RWPE1 (cell line): ENCODE results near the gene RIIAD1.

ENCODE experiments used
- CTCF ChIA-PET: fragments of 350-600 bp; sonication (Branson Sonifier 250); formaldehyde crosslinking; extraction: SDS; loops from one replicate; lab custom pipeline; 2021; lab: Yijun Ruan, JAX
- POLR2A ChIA-PET: fragments of 400-600 bp; formaldehyde crosslinking; extraction: SDS; loops from one replicate; lab custom pipeline; 2020; ENCODE audit warnings: antibody characterized with exemption; ENCODE audit not compliant: low non-redundant PET; lab: Yijun Ruan, JAX
- DNase-seq: peaks from one replicate; pipeline ENCODE4 v3.0.0; 2012; ENCODE audit warnings: low spot score
- H3K27ac ChIP-seq: fragments of 450-650 bp; 2 replicates; pipeline ENCODE4 v1.5.1; 2017
- CTCF ChIP-seq: fragments of 450-650 bp; conservative IDR thresholded peaks from 2 replicates; pipeline ENCODE4 v1.5.1; 2017; ENCODE audit warnings: low read depth, mild to moderate bottlenecking

The RIIAD1 gene

GRCh38 chr1:151684128-151684527 lies 37.2 kb upstream of the RIIAD1 start:
- CTCF ChIA-PET = interaction anchor here (0.7 to 1.2 kb wide), 2 partner anchors 10 to 91 kb away, joined by 5 to 7 read pairs; no protein-coding TSS in a partner anchor
- no peak for TF ChIP-seq CTCF
- DNase-seq = no peak
- POLR2A ChIA-PET = no interaction called here
- H3K27ac ChIP-seq = no peak overlapping the region

- no peak for TF ChIP-seq CTCF
- H3K27ac ChIP-seq = no peak overlapping the region
- no peak for DNase-seq
- ChIA-PET CTCF (interaction anchor here (0.6 kb wide), 1 partner anchor 29 kb away, joined by 3 read pairs; no protein-coding TSS in a partner anchor), POLR2A (no interaction called here)
Measured at GRCh38 chr1:151686561-151686960, 34.8 kb upstream of the RIIAD1 start.

GRCh38 chr1:151689494-151689893 lies 31.8 kb upstream of the RIIAD1 start:
- POLR2A ChIA-PET = no interaction called here
- CTCF ChIA-PET = no interaction called here
- H3K27ac ChIP-seq = no peak overlapping the region
- TF ChIP-seq CTCF = no peak
- DNase-seq = no peak

GRCh38 chr1:151692226-151692625 lies 29.1 kb upstream of the RIIAD1 start:
- POLR2A ChIA-PET = no interaction called here
- H3K27ac ChIP-seq = no peak overlapping the region

GRCh38 chr1:151693057-151693651 lies 28.2 kb upstream of the RIIAD1 start:
- peak; percentile 58 for TF ChIP-seq CTCF
- CTCF ChIA-PET = interaction anchor here (0.6 to 2.3 kb wide), 9 partner anchors 9 to 506 kb away, joined by 3 to 12 read pairs (median 5); no protein-coding TSS in a partner anchor
- POLR2A ChIA-PET = no interaction called here
- peak; percentile 35 for DNase-seq
- no peak overlapping the region for H3K27ac ChIP-seq

More at GRCh38 chr1:151692226-151692625, 29.1 kb upstream of the RIIAD1 start:
- DNase-seq = no peak
- CTCF ChIA-PET = interaction anchor here (2.3 kb wide), 1 partner anchor 42 kb away, joined by 12 read pairs; no protein-coding TSS in a partner anchor
- no peak for TF ChIP-seq CTCF

- no peak overlapping the region for H3K27ac ChIP-seq
- CTCF ChIA-PET = no interaction called here
- POLR2A ChIA-PET = no interaction called here
- DNase-seq = no peak
- no peak for TF ChIP-seq CTCF
Measured at GRCh38 chr1:151701515-151701914, 19.8 kb upstream of the RIIAD1 start.
